ENCODE data around the gene FCN3. TPM values are rescaled to one million over a fixed set of nuclear protein-coding genes. Genes with fewer than 3 reads are reported as not detected.

FCN3 gene
- total RNA-seq, 2 experiments from 2014 or later = not detected

- H3K4me3 ChIP-seq (ENCODE audit: low read depth, low read length, poor library complexity, severe bottlenecking) = no peak overlapping the region
- POLR2A ChIA-PET = no interaction called here
Measured at GRCh38 chr1:27358038-27358927, 16.3 kb downstream of the FCN3 start.

GRCh38 chr1:27357281-27358037 lies 17.2 kb downstream of the FCN3 start:
- CTCF ChIA-PET (ENCODE audit: unreplicated experiment) = interaction anchor here (0.5 to 1.6 kb wide), 7 partner anchors 8 to 249 kb away, joined by 3 to 5 read pairs (median 4); no protein-coding TSS in a partner anchor
- peak; percentile 77 for DNase-seq (ENCODE audit: low spot score)
- TF ChIP-seq EZH2phosphoT487 (IDR thresholded peaks at IDR 0.05; ENCODE audit: borderline replicate concordance, low read depth, low read length) = no peak
- TF ChIP-seq CTCF (conservative IDR thresholded peaks at IDR 0.05; ENCODE audit: low read length) = peak; percentile 87
- no TSS peak for BruUV-seq (replicated peaks)
- POLR2A ChIA-PET = interaction anchor here (0.6 kb wide), 1 partner anchor 17 kb away, joined by 3 read pairs; no protein-coding TSS in a partner anchor
- Histone ChIP-seq H3K79me2 (ENCODE audit: insufficient read depth, low read depth, low read length) (no peaks in the 10 kb centered on the region), H3K27ac (ENCODE audit: low read depth, low read length, poor library complexity, severe bottlenecking) (peak overlapping the region; percentile 25), H3K9me2 (ENCODE audit: insufficient read depth, low read length) (no peaks in the 10 kb centered on the region), H2AFZ (ENCODE audit: low read length) (peak overlapping the region; percentile 83), H3K4me2 (ENCODE audit: low read length) (peak overlapping the region; percentile 84), H3K9me3 (ENCODE audit: low read length) (no peaks in the 10 kb centered on the region), H3K4me1 (ENCODE audit: insufficient read depth, low read length, poor library complexity, severe bottlenecking) (peaks cover 26% of the 10 kb centered on the region), H4K20me1 (ENCODE audit: insufficient read depth, low read length) (no peaks in the 10 kb centered on the region), H3K36me3 (ENCODE audit: insufficient read depth, low read length) (no peaks in the 10 kb centered on the region), H3K4me3 (ENCODE audit: low read depth, low read length, poor library complexity, severe bottlenecking) (peak overlapping the region; percentile 65)
- intact Hi-C loops (cut with micrococcal nuclease; ENCODE audit: unreplicated experiment) = loop anchor here (1.0 to 10.0 kb wide), 5 partner anchors 14 to 249 kb away; no protein-coding TSS in a partner anchor

More at GRCh38 chr1:27358038-27358927, 16.3 kb downstream of the FCN3 start:
- H2AFZ ChIP-seq (ENCODE audit: low read length) = no peak overlapping the region; the same call in 1 of the 2 replicates
- no peaks in the 10 kb centered on the region for H3K9me3 ChIP-seq (ENCODE audit: low read length)
- no peak for TF ChIP-seq EZH2phosphoT487 (IDR thresholded peaks at IDR 0.05; ENCODE audit: borderline replicate concordance, low read depth, low read length)
- TF ChIP-seq CTCF (conservative IDR thresholded peaks at IDR 0.05; ENCODE audit: low read length) = no peak
- peak overlapping the region; percentile 84 for H3K4me2 ChIP-seq (ENCODE audit: low read length)
- CTCF ChIA-PET (ENCODE audit: unreplicated experiment) = interaction anchor here (1.1 kb wide), 1 partner anchor 56 kb away, joined by 5 read pairs; no protein-coding TSS in a partner anchor
- H4K20me1 ChIP-seq (ENCODE audit: insufficient read depth, low read length) = no peaks in the 10 kb centered on the region
- no peaks in the 10 kb centered on the region for H3K9me2 ChIP-seq (ENCODE audit: insufficient read depth, low read length)
- no peak overlapping the region for H3K27ac ChIP-seq (ENCODE audit: low read depth, low read length, poor library complexity, severe bottlenecking)
- H3K79me2 ChIP-seq (ENCODE audit: insufficient read depth, low read depth, low read length) = no peaks in the 10 kb centered on the region
- peaks cover 26% of the 10 kb centered on the region for H3K4me1 ChIP-seq (ENCODE audit: insufficient read depth, low read length, poor library complexity, severe bottlenecking)
- H3K36me3 ChIP-seq (ENCODE audit: insufficient read depth, low read length) = no peaks in the 10 kb centered on the region
- no TSS peak for BruUV-seq (replicated peaks)
- intact Hi-C loops (cut with micrococcal nuclease; ENCODE audit: unreplicated experiment) = loop anchor here (10.0 kb wide), 1 partner anchor 53 kb away; no protein-coding TSS in a partner anchor
- no peak for DNase-seq (ENCODE audit: low spot score)
